Measurements from ENCODE around the gene SHMT2.

- no peak for TF ChIP-seq POLR2A (IDR thresholded peaks at IDR 0.05; ENCODE audit: low read depth, low read length)
- TF ChIP-seq MXI1 (IDR thresholded peaks at IDR 0.05; ENCODE audit: borderline replicate concordance, low read depth, low read length) = no peak
- no peak for TF ChIP-seq USF2 (IDR thresholded peaks at IDR 0.05; ENCODE audit: low read depth, low read length)
- TF ChIP-seq CTCF (conservative IDR thresholded peaks at IDR 0.05; ENCODE audit: low read depth, low read length) = no peak
- no peak for TF ChIP-seq NFE2L2 (IDR thresholded peaks at IDR 0.05; ENCODE audit: low read depth, low read length)
- no peak for TF ChIP-seq SMC3 (IDR thresholded peaks at IDR 0.05; ENCODE audit: low read depth, low read length)
- TF ChIP-seq RAD21 (IDR thresholded peaks at IDR 0.05; ENCODE audit: low read length) = no peak
- TF ChIP-seq RFX5 (IDR thresholded peaks at IDR 0.05; ENCODE audit: low read depth, low read length) = no peak
- TF ChIP-seq CEBPB (IDR thresholded peaks at IDR 0.05; ENCODE audit: low read depth, low read length) = no peak
- no peak for TF ChIP-seq FOS (IDR thresholded peaks at IDR 0.05; ENCODE audit: low read depth, low read length)
Measured at GRCh38 chr12:57208631-57209282, 20.8 kb upstream of the SHMT2 start.

All from IMR-90 (cell line).